ENCODE data around the gene GP5. TPM values are rescaled to one million over a fixed set of nuclear protein-coding genes. Genes with fewer than 3 reads are reported as not detected.

Gene GP5
- total RNA-seq, 1 donor from 2014 or later = not detected

DNA sequence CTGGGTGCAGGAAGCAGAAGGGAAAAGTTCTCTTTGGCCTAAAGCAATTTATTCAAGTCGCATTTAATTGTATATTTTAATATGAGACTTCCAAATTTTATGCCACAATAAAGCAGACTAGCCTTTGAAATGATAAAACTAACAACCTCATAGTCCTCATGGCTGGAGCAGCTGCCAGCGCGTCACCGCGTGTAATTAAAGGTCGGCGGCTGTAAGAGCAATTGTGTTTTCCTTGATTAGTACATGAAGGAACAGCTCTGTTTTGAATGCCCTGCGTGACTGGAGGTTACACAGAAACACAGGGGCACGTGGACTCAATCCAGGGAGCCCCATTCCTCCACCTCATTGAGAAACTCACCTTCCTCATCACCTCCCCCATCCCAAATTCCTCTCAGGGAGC lies 19.4 kb downstream of the GP5 start:
- FAIRE-seq (no peak), DNase-seq (ENCODE audit: low spot score in 2 of 2) (no peak)

DNA sequence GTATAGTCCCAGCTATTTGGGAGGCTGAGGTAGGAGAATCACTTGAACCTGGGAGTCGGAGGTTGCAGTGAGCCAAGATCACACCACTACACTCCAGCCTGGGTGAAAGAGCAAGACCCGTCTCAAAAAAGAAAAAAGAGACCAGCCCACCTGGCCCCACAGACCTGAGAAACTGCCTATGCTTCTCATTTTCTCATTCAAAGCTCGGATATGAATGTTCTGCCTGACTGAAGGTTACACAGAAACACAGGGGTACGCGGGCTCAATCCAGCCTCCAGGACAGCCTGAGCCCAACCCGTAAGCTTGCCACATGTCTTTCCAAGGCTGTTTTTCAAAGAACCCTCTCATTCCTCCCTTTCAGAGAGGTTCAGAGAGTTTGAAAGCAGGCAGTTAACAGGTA lies 19.8 kb downstream of the GP5 start:
- FAIRE-seq (no peak), DNase-seq (ENCODE audit: low spot score in 2 of 2) (no peak)

- DNase-seq (ENCODE audit: low spot score in 2 of 2) (no peak), FAIRE-seq (no peak)
Observed at GRCh38 chr3:194377708-194378107, 21.4 kb downstream of the GP5 start.

DNA sequence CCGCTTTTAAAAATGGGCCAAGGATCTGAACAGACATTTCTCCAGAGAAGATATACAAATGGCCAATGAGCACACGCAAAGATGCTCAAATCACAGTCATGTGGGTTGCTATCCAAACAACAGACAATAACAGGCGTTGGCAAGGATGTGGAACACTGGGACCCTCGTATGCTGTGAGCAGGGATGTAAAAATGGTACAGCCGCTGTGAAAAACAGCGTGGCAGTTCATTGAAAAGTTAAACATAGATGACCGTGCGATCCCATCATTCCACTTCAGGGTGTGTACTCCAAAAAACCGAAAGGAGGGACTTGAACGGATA lies 22.9 kb downstream of the GP5 start:
- DNase-seq (ENCODE audit: low spot score in 2 of 2) = no peak
- FAIRE-seq = no peak

- FAIRE-seq (no peak), DNase-seq (ENCODE audit: low spot score in 2 of 2) (no peak)
Observed at GRCh38 chr3:194375473-194376240, 23.4 kb downstream of the GP5 start.

DNA sequence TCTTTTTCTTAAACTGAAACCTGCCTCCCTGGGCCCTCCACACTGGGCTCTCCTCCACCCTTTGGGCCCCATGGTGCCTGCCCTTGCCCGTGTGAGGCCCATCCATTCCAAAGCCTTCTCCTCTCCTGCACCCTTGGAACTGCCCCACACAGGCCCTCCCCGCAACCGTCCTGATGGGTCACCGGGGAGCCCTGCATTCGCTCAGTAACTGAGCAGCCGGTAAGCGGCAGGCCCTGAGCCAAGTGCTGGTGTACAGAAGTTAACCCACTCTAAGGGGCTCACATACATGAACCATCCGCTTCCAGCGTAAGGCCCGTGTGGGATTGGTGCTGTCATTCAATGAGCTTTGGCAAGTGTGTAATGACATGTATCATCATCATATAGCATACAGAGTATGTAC lies 24.1 kb downstream of the GP5 start:
- FAIRE-seq (no peak), DNase-seq (ENCODE audit: low spot score in 2 of 2) (no peak)

- FAIRE-seq = no peak
- DNase-seq (ENCODE audit: low spot score in 2 of 2) = no peak
Observed at GRCh38 chr3:194373899-194374298, 25.2 kb downstream of the GP5 start.

GRCh38 chr3:194373028-194373427 lies 26.0 kb downstream of the GP5 start:
- FAIRE-seq = no peak
- DNase-seq (ENCODE audit: low spot score in 2 of 2) = no peak

GRCh38 chr3:194370753-194371152 lies 28.3 kb downstream of the GP5 start:
- no peak for DNase-seq (ENCODE audit: low spot score in 2 of 2)
- FAIRE-seq = no peak

DNA sequence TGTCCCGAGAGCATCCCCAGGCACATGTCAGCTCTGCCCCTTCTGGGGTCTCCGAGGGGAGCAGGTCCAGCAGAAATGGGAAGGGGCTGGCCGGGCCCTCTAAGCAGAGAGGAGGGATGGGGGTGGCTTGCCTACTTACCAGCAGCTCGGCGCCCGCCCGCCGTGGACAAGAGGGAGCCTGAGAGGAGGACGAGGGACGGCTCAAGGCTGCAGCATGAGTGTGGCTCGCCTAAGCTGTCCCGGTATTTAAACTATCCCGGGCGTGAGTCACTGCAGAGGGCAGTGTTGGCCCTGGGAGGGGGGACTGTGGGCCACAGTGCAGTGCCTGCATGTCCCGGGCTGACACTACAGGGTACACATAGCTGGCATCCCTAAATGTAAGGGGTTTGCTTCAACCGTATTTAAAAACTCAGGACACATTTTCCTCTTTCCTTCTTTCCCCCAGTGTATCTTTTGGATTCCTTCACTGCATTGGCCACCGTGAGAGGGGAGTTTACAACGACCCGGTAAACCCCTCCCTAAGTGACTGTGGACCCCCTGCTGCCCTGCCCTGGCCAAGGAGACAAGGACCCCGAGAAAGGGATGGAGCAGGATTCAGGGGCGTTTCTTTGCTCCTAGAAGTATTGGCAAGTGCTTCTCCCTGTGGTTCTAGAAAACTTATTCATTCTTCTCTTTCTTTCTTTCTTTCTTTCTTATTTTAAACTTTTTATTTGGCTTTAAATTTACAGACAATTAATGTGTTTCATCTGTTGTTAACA lies 29.4 kb downstream of the GP5 start, which contains the start of gene LRRC15:
TSS of gene LRRC15 (minus strand) at position 222 of the 758 bp plus-strand sequence. CDS start 8,700 bp downstream, outside the sequence.
- FAIRE-seq = no peak

GRCh38 chr3:194368918-194369317 lies 30.1 kb downstream of the GP5 start:
- no peak for FAIRE-seq
- DNase-seq (ENCODE audit: low spot score in 2 of 2) = no peak

More for the DNA sequence above, 29.4 kb downstream of the GP5 start, which contains the start of gene LRRC15:
- DNase-seq (ENCODE audit: low spot score in 2 of 2) = no peak

GRCh38 chr3:194367992-194368841 lies 30.8 kb downstream of the GP5 start:
- DNase-seq (ENCODE audit: low spot score in 2 of 2) = no peak

GRCh38 chr3:194365978-194366490 lies 33.0 kb downstream of the GP5 start:
- no peak for FAIRE-seq

More at GRCh38 chr3:194367992-194368841, 30.8 kb downstream of the GP5 start:
- no peak for FAIRE-seq

GRCh38 chr3:194365526-194365925 lies 33.5 kb downstream of the GP5 start:
- FAIRE-seq (no peak), DNase-seq (ENCODE audit: low spot score in 2 of 2) (no peak)

More at GRCh38 chr3:194365978-194366490, 33.0 kb downstream of the GP5 start:
- no peak for DNase-seq (ENCODE audit: low spot score in 2 of 2)

GRCh38 chr3:194364652-194365434 lies 34.2 kb downstream of the GP5 start:
- no peak for DNase-seq (ENCODE audit: low spot score in 2 of 2)
- no peak for FAIRE-seq

DNA sequence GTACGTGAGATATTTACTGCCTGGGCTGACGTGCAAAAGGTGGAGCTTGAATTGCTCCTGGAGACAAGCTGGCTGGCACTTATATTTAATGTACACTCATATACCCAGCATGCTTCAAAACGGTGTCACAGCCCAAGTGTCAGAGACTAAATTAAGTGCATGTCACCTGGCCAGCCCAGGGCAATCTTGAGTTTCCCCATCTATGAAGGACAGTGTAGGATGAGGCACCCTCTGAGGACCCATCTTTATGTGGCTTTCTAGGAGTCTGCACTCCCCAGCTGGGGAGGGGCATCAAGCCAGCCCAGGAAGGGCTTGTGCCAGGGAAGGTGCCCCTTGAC lies 34.8 kb downstream of the GP5 start:
- DNase-seq (ENCODE audit: low spot score in 2 of 2) (no peak), FAIRE-seq (no peak)

DNA sequence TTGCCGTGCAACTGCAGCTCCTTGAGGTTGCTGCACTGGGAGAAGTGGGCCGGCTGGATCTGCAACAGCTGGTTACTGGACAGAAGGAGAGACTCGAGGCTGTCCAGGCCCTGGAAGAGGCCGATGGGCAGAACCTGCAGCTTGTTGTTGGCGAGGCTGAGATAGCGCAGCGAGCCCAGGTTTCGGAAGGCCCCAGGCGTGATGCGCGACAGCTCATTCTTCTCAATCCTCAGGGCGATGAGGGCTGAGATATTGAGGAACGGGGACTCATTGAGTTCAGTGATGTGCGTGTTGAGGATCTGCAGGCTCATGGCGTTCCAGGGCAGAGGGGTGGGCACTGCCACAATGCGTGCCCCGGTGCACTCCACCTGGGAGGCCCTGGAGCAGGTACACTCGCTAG lies 38.5 kb downstream of the GP5 start:
- DNase-seq (ENCODE audit: low spot score in 2 of 2) (no peak), FAIRE-seq (no peak)

GRCh38 chr3:194357681-194358080 lies 41.4 kb downstream of the GP5 start:
- DNase-seq (ENCODE audit: low spot score in 2 of 2) (no peak), FAIRE-seq (no peak)

GRCh38 chr3:194355379-194355778 lies 43.7 kb downstream of the GP5 start:
- no peak for DNase-seq (ENCODE audit: low spot score in 2 of 2)
- FAIRE-seq = no peak

DNA sequence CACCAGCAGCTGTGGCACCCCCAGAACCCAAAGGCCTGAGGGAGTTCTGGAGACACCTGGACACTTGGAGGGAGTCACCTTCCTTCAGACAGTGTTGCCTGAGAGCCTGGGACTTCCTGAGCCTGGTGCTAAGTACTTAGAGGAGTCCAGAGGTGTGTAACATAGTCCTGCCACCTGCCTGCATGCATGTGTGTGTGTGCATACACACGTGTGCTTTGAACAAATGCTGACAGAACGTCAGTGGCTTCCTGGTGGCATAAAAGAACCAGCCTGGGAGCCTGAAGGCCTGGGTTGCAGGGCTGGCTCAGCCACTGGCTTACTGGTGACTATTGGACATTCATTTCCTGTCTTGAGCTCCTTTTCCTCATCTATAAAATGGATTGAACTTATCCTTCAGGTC lies 44.8 kb downstream of the GP5 start:
- DNase-seq (ENCODE audit: low spot score in 2 of 2) (no peak), FAIRE-seq (no peak)
